ENCODE data around the gene CDK19.
"Not testable (repeated sequence)": the region's sequence is repeated elsewhere in the genome, so short reads cannot be mapped to it uniquely, and the experiment has no call there.

Gene CDK19

GRCh38 chr6:110617057-110617456 lies 198.2 kb downstream of the CDK19 start:
- DNase-seq, result no peak

GRCh38 chr6:110615722-110616121 lies 199.5 kb downstream of the CDK19 start:
- DNase-seq, result no peak

GRCh38 chr6:110614586-110614985 lies 200.7 kb downstream of the CDK19 start:
- no peak for DNase-seq

DNA sequence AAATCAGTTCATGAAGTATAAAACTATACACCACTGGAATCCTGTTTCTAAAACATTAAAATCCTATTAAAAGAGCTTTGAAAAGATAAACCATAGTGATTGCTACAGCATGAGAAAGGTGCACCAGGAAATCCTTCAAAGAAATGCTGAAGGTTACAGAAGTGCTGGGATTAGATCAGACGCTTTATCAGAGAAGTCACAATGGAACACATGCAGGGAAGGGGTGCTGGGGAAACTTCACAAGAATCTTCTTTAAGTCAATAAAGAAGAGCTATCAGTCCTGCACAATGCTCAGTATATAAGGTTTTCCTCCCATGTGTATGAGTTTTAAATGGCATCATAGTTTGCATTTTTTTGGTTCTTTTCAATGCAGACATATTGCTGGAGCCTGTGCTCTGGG lies 201.2 kb downstream of the CDK19 start:
- no peak for DNase-seq

- no peak for DNase-seq
Observed at GRCh38 chr6:110613356-110613755, 201.9 kb downstream of the CDK19 start.

DNA sequence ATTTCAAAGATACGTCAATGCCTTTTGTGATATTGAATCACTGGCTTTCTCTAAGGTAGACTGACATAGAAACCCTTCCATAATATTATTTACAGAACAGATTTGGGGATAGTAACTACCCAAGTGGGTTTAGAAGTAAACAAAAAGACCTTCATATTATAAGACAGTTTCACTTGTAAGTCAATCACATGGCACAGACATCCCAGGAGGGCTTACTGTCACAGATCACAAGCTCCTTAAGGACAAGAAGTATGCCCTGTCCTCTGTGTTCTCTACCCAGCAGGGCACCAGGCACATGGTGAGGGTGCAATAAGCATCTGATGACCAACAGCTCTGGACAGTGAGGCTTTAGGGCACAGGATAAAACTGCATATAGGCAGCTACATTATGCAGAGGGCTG lies 203.0 kb downstream of the CDK19 start:
- no peak for DNase-seq

GRCh38 chr6:110609101-110609500 lies 206.2 kb downstream of the CDK19 start:
- no peak for DNase-seq

DNA sequence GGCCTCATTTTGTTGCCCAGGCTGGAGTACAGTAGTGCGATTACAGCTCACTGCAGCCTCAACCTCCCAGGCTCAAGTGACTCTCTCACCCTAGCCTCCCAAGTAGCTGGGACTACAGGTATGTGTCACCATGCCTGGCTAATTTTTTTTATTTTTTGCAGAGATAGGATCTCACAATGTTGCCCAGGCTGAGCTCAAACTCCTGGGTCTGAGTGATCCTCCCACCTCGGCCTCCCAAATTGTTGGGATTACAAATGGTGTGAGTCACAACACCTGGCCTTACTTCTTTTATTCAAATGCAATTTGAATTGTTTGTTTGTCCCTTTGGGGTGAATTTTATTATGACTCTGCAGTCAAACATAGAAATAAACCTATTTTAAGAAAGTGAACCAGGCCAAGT lies 207.1 kb downstream of the CDK19 start:
- DNase-seq, result no peak

- DNase-seq, result no peak
Observed at GRCh38 chr6:110606151-110606550, 209.1 kb downstream of the CDK19 start.

DNA sequence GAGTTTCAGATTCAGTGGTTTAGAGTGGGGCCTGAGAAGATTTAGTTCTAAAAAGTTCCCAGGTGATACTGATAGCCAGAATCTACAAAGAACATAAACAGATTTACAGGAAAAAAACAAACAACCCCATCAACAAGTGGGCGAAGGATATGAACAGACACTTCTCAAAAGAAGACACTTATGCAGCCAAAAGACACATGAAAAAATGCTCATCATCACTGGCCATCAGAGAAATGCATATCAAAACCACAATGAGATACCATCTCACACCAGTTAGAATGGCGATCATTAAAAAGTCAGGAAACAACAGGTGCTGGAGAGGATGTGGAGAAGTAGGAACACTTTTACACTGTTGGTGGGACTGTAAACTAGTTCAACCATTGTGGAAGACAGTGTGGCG lies 214.6 kb downstream of the CDK19 start:
- DNase-seq, result not testable (repeated sequence)

GRCh38 chr6:110597761-110598160 lies 217.5 kb downstream of the CDK19 start:
- no peak for DNase-seq

- DNase-seq, result no peak
Observed at GRCh38 chr6:110596354-110596753, 218.9 kb downstream of the CDK19 start.

GRCh38 chr6:110595112-110595511 lies 220.2 kb downstream of the CDK19 start:
- no peak for DNase-seq

DNA sequence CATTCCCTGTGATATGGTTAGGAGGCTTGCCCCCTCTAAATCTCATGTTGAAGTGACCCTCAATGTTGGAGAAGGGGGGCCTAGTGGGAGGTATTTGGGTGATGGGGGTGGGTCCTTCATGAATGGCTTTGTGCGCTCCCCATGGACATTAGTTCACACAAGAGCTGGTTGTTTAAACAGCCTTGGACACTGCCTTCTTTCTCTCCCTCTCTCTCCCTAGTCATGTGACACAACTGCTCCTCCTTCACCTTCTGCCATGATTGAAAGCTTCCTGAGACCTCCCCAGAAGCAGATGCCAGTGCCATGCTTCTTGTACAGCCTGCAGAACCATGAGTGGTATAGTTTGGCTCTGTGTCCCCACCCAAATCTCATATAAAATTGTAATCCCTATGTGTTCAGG lies 221.6 kb downstream of the CDK19 start:
- DNase-seq, result no peak

- DNase-seq, result no peak
Observed at GRCh38 chr6:110592765-110593164, 222.5 kb downstream of the CDK19 start.

GRCh38 chr6:110590821-110591351 lies 224.4 kb downstream of the CDK19 start:
- peak; percentile 65 for DNase-seq

DNA sequence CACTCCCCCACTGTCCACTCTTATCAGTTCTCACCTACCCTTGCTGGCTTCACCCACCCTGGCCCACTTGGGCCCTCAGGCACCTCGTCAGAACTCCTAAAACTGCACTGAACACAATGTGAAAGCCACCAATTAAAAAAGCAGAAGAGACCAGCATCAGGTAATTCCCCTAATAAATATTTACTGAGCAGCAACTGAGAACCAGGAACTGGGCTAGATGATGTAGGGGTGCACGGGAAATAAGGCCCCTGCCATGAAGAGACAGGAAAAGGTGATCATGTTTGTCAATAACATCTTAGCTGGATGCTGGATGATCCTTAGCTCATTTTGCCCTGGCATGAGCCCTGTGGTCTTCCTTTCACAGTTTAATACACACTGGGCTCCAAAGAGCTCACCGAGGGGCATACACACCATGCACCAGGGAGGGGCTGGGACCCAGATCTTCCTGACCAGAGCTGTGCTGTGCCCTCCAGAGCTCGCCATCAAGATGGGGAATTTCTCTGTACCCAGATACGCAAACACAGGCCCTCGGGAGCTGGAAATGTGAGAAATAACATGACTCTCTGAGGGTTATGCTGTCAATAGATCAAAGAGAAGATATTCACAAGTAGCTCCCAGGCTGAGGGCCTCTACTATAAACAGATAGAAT lies 225.3 kb downstream of the CDK19 start:
- DNase-seq, result no peak

GRCh38 chr6:110587328-110587727 lies 227.9 kb downstream of the CDK19 start:
- DNase-seq, result no peak

DNA sequence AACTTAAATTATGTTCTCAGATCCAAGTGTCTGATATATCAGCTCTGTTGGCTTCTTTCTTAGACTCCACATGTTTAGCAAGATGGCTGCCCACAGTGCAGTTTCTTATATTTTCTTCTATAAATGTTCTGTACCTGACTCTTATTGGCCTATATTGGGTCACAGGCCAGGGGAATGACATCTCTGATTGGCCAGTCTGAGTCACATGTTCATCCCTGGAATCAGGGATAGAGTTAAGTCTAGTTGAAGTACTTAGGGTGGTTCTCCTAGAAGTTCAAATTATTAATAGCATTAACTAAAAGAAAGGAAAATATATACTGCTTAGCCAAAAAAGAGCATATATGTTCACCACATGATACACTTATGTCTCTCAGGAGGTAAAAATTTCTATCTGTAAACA lies 233.6 kb downstream of the CDK19 start:
- no peak for DNase-seq

DNA sequence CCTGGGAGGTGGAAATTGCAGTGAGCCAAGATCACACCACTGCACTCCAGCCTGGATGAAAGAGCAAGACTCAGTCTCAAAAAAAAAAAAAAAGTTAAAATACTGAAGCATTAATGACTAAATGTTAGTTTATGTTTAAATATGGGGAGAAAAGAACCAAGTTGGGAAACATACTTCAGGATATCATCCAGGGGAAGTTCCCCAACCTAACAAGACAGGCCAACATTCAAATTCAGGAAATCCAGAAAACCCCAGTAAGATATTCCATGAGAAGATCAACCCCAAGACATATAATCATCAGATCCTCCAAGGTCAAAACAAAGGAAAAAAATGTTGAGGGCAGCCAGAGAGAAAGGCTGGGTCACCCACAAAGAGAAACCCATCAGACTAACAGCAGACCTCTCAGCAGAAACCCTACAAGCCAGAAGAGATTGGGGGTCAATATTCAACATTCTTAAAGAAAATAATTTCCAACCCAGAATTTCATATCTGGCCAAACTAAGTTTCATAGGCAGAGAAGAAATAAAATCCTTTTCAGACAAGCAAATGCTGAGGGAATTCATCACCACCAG lies 237.6 kb downstream of the CDK19 start:
- DNase-seq, result not testable (repeated sequence)

- no peak for DNase-seq
Observed at GRCh38 chr6:110575925-110576463, 239.3 kb downstream of the CDK19 start.

DNA sequence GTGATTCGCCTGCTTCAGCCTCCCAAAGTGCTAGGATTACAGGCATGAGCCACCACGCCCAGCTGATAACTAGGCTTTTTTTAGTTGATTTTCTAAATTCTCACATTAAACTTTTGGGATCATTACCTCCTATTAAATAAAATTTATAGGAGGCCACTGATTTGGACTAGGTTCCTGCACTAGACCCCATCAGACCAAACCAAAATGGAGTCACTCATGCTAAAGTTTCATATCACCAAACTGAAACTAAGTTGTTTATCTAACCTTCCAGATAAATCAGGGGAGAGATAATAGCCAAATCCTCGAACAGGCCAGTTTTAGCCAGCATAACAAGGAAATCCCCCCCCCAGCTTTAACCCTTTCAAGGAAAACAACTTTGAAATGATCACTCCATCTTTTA lies 240.5 kb downstream of the CDK19 start:
- no peak for DNase-seq

- no peak for DNase-seq
Observed at GRCh38 chr6:110573537-110573936, 241.7 kb downstream of the CDK19 start.

- no peak for DNase-seq
Observed at GRCh38 chr6:110573136-110573535, 242.1 kb downstream of the CDK19 start.
